HG03571 (cell line): ENCODE results near the gene AMZ1.
"Not testable (repeated sequence)": the region's sequence is repeated elsewhere in the genome, so short reads cannot be mapped to it uniquely, and the experiment has no call there.

Source experiments
- ATAC-seq: cut with Tn5 transposase; IDR thresholded peaks from one replicate; pipeline ENCODE4 v1.9.1; 2021; ENCODE audit not compliant: unreplicated experiment

The AMZ1 gene

DNA sequence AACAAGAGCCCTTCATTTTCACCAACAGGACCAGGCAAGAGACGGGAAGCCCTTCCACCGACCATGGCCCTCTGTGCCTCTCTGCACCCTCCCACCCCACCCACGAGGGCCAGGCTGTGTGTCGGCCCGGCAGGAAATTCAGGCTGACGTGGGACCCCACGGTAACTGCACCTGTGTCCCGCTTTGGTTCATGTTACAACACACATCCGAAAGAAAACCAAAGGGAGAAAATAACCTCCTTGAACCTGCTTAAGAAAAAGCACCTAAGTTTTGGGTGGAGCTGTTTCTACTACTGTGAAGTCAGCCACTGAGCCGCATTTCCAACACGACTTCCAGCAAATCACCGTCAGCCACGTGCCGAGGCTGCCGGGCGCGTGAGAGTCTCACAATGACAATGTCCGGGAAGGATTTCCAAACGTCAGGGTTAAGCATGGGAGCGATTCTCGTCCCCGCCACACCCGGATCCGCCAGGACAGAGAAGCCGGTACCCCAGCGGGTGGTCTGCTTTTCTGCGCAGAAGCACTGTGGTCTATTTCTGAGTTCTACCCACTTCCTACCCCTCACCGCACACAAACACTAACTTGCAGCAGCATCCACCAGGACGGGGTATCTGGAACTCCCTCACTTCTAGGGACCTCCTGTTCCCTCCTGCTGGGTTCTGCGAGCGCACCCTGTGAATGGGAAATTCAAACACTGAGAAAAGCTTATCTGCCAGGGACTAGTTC, 36.6 kb downstream of the AMZ1 start:
- no peak for ATAC-seq

DNA sequence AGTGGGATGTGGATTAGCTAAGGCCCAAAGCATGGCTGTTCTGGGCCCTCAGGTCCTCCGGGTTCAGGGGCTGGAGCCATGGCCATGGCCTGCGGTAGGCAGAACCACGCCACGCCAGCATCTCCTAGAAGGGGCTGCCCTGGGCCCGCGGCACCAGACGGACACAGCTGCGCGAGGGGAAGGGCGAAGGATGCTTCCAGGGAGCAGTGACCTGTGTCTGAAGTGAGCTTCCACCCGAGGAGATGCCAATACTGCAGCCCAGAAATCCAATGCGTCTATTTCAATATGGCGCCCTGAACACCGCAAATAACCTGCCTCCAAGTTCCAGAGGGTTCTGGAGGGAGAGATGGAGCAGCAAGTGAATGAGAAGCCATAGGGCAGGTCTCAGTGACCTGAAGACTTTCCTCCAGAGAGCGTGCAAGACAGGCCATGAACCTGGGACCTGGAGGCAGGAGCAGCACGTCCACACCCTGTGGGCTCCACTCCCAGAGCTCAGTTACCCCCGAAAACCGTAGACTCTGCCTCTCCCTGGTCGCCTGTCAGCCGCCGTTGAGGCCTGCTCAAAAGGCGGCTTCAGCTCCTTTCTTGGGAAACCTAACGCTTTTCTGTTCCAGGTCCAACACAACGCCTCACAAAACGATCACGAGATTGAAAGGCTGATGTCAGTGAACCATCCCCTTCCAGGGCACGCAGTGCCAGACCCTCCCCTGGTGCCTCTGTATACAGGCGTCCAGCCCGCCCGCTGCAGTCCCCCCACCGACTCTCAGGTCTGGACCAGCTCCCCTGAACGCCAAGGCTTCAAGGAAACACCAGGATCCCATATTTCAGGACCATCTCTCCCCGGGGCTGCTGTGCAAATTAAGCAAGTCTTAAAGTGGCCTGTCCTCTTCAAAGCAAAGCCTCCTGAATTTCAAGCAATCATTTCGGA, 37.4 kb downstream of the AMZ1 start:
- ATAC-seq, result no peak

- no peak for ATAC-seq
Measured at GRCh38 chr7:2726316-2727018, 38.5 kb downstream of the AMZ1 start.

DNA sequence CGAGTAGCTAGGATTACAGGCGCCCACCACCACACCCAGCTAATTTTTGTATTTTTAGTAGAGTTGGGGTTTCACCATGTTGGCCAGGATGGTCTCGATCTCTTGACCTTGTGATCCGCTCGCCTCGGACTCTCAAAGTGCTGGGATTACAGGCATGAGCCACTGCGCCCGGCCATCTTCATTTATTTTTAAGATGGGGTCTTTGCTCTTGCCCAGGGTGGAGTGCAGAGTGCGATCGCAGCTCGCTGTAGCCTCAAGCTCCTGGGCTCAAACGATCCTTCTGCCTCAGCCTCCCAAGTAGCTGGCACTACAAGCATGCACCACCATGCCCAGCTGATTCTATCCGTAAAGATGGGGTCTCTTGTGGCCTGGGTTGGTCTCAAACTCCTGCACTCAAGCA, 39.2 kb downstream of the AMZ1 start:
- not testable (repeated sequence) for ATAC-seq

GRCh38 chr7:2728316-2729030, 40.5 kb downstream of the AMZ1 start:
- ATAC-seq, result no peak

DNA sequence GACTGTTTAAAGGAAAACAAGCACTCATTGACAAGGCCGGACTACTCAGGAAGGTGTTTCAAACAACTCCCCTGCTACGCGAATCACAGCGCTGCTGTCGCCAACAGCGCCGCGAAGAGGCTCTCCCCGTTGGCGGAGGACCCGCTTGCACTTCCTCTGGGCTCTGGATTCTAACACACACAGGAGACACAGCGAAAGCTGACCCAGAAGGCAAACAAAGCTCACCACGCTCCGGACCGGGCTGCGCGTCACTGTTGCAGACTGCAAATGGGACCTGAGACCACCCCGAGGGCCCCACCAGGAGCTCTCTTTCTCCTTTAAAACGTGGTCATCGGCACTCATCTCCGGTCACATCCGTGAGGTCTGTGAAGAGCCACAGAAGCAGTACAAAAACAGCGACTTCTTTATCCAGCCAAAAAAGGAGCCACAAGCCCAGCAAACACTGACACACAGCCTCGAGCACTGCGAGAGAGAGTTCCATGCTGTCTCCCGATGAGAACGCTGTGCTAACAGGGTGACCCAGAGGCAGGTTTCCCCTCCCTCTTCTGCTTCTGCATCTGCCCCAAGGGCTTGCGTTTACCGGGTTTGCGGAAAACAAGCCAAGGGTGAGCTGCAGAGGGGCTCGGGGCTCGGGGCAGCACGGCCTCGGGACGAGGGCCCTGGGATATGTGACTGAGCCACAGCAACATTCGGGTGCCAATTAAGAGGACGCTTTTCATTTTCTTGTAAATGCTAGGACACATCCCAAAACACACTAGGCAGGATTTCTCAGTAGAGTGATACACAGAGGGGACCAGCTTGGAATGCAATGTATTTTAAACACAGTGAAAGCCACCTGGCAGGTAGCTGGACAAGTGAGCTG, 41.3 kb downstream of the AMZ1 start:
- no peak for ATAC-seq

DNA sequence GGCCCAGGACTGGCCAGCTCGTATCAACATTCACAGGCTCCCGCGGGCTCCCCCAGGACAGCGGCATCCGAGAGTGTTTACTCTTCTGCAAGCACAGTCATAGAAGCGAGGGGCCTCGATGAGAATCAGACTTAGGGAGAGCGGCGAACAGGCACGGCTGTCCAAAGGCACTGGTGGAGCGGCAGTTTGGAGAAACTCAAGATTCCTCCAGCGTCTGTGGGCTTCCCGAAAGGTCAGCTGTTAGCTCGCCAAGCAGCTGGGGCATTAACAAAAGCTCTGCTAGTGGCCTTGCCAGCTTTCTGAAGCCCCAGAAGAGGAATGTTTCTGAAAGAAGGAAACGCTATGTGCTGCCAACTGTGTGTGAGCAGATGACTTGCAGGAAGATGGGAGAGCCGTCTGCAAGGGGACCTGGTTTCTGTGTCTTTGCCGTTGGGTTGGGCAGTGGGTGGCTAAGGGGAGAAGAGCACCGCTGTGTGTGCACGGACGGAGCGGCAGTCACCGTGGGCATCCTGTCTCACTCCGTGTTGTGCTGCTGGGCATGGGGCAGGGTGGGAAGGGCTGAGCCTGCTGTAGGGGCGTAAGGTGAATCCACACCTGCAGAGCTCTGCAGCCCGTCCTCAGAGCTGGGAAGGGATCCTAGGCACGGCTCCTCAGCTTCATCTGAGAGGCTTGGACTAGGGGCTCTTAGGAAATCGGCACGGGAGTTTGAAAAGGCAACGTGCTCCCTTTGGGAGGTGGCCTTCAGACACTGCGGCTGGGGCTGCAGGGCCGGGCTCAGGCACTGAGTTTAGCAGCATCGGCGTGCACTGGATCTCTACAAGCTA, 42.1 kb downstream of the AMZ1 start:
- ATAC-seq, result no peak

GRCh38 chr7:2730846-2731770, 43.1 kb downstream of the AMZ1 start:
- no peak for ATAC-seq

DNA sequence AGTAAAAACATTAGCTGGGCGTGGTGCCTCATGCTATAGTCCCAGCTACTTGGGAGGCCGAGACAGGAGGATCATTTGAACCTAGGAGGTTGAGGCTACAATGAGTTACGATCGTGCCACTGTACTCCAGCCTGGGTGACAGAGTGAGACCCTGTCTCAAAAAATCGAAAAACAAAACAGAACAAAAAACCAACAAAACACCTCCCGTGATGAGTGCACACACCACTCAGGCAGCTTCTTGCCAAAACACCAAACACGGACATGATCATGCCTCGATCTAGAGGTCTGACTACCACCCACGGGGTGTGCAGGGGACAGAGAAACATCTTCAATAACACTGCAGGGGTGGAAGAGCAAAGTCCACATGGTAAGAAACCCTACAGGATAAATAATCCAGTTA, 44.4 kb downstream of the AMZ1 start:
- no peak for ATAC-seq

DNA sequence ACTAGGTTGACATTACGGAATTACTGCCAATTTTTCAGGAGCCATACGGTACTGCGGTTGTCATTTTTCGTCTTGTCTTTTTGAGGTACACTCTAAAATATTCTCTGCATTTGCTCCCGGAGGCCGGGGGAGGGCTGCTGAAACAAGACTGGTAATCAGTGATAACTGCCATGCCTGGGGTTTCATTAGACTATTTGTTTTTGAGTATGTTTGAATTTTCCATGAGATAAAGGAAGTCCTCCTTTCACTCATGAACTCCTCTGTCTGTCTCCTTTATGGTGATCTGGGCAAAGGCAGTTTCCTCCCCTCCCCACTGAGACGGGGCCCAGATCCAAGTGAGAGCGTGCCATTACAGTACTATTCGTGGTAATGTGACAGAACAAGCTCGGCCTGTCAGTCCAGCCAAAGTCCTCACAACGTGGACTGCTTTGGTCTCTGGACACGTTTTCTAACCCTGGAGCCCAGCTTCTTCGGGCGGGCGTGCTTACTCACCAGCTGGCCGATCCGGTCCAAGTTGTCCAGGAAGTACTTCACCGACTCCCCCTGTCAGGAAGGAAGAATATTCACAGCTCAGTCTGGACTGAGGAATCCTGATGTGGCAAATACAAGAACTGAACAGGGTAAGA, 45.1 kb downstream of the AMZ1 start:
- ATAC-seq, result no peak

- no peak for ATAC-seq
Measured at GRCh38 chr7:2734084-2734686, 46.2 kb downstream of the AMZ1 start.

- ATAC-seq, result no peak
Measured at GRCh38 chr7:2734751-2735571, 47.0 kb downstream of the AMZ1 start.

- ATAC-seq, result no peak
Measured at GRCh38 chr7:2735744-2736143, 47.7 kb downstream of the AMZ1 start.

DNA sequence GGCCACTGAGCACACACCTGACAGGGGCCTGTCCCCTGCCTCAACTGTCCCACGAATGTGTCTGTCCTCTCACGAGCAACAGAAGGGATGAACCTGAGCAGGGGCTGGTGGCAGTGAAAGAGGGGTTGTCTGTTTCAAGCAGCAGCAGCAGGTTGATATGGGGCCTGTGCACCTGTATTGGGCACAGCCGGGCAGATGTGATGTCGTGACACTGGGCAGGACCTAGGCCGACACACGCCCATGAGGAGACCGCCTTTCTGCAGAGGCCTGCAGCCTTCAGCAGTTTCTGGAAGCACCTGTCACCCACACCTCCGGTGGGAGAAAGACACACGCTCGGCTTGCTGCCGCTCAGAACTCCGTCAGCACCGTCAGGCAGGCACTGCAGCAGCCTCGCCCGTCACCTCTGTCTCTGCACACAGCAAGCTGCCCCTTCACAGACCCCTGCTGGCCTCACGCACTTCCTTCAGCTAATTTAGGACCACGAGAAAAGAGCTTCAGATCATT, 48.5 kb downstream of the AMZ1 start:
- no peak for ATAC-seq

GRCh38 chr7:2737005-2737743, 49.2 kb downstream of the AMZ1 start:
- ATAC-seq, result not testable (repeated sequence)
